Endodermal cell (in vitro differentiated cells): ENCODE measurements around the gene SLC1A7. TPM values are rescaled to one million over a fixed set of nuclear protein-coding genes. Genes with fewer than 3 reads are reported as not detected.

ENCODE experiments used
- DNase-seq: peaks from one replicate; pipeline ENCODE4 v3.0.0-alpha.2; 2017
- H3K27ac ChIP-seq: 2 replicates; pipeline ENCODE4 v1.5.1; 2013; ENCODE audit warnings: mild to moderate bottlenecking, low read depth, low read length, moderate library complexity
- H3K27me3 ChIP-seq: 2 replicates; pipeline ENCODE4 v1.6.1; 2013; ENCODE audit warnings: mild to moderate bottlenecking, low read length, moderate library complexity; ENCODE audit not compliant: insufficient read depth, control insufficient read depth, poor library complexity, severe bottlenecking
- H3K36me3 ChIP-seq: 2 replicates; pipeline ENCODE4 v1.7.0; 2013; ENCODE audit warnings: mild to moderate bottlenecking, low read length, moderate library complexity; ENCODE audit not compliant: control insufficient read depth, insufficient read depth
- H3K4me1 ChIP-seq: one replicate; pipeline ENCODE4 v1.7.0; 2013; ENCODE audit warnings: low read length; ENCODE audit not compliant: control insufficient read depth, insufficient read depth
- H3K4me3 ChIP-seq: 2 replicates; pipeline ENCODE4 v1.5.1; 2013; ENCODE audit warnings: mild to moderate bottlenecking, low read length, moderate library complexity
- H3K9ac ChIP-seq: 2 replicates; pipeline ENCODE4 v1.6.1; 2013; ENCODE audit warnings: mild to moderate bottlenecking, low read length, moderate library complexity; ENCODE audit not compliant: poor library complexity, severe bottlenecking; ENCODE audit errors: extremely low read depth
- H3K9me3 ChIP-seq: 2 replicates; pipeline ENCODE4 v1.6.1; 2013; ENCODE audit warnings: mild to moderate bottlenecking, low read length, moderate library complexity; ENCODE audit not compliant: control insufficient read depth
- H3K27ac Mint-ChIP-seq: 2 replicates; pipeline ENCODE4 v1.8.0; 2020; ENCODE audit warnings: mixed read lengths
- H3K27me3 Mint-ChIP-seq: 2 replicates; pipeline ENCODE4 v1.8.0; 2021; ENCODE audit warnings: mild to moderate bottlenecking, mixed read lengths; ENCODE audit not compliant: insufficient read depth
- H3K36me3 Mint-ChIP-seq: 2 replicates; pipeline ENCODE4 v1.8.0; 2020; ENCODE audit warnings: low read depth, mixed read lengths
- H3K4me1 Mint-ChIP-seq: 2 replicates; pipeline ENCODE4 v1.8.0; 2020; ENCODE audit warnings: mixed read lengths
- H3K4me3 Mint-ChIP-seq: 2 replicates; pipeline ENCODE4 v1.8.0; 2020; ENCODE audit warnings: mild to moderate bottlenecking, moderate library complexity, mixed read lengths
- H3K9me3 Mint-ChIP-seq: 2 replicates; pipeline ENCODE4 v1.8.0; 2020; ENCODE audit warnings: mild to moderate bottlenecking, mixed read lengths
- WGBS, 2 experiments: methylation state at CpG; one replicate each; pipeline versions ENCODE4 v1.1.5 to v1.1.7; 2013; ENCODE audit warnings: missing lambda C conversion rate in 2 of 2, mixed read lengths in 1 of 2; ENCODE audit not compliant: insufficient coverage in 1 of 2, insufficient read length in 1 of 2; 5-methylcytosine and 5-hydroxymethylcytosine counted together
- total RNA-seq, 2 donors: library from RNA; stranded (reverse); fragmentation: NEBNext Ultra II Directional in 1 of 2; extraction: Animal tissue kit (Norgen Biotek cat#: 25700) in 1 of 2; gene quantifications; 2 replicates in 1 of 2; 3 replicates in 1 of 2; pipeline ENCODE4 v1.2.1, GENCODE V29; 2021
- TF ChIP-seq, protein P1 (sequence below): fragments of 200-600 bp; sonication (generic); conservative IDR thresholded peaks from 2 replicates; pipeline ENCODE4 v1.5.0; 2021; ENCODE audit warnings: antibody characterized with exemption, mild to moderate bottlenecking

SLC1A7 gene
- total RNA-seq, 2 donors from 2014 or later, result 1.7 to 2.3 TPM

DNA sequence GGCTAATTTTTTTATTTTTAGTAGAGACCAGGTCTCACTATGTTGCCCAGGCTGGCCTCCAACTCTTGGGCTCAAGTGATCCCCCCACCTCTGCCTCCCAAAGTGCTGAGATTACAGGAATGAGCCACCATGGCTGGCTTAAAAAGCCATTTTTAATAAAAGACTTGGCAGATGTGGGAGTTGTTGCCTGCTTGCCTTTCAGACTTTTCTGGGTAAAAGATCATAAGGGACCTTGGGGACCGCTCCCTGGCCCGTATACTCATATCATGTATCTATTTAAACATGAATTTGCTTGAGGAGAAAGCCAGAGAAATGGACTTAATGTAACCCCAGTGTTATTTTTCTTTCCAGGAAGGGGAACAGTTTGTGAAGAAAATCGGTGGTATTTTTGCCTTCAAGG is 103.9 kb downstream of the SLC1A7 start:
- TF ChIP-seq, protein P1, sequence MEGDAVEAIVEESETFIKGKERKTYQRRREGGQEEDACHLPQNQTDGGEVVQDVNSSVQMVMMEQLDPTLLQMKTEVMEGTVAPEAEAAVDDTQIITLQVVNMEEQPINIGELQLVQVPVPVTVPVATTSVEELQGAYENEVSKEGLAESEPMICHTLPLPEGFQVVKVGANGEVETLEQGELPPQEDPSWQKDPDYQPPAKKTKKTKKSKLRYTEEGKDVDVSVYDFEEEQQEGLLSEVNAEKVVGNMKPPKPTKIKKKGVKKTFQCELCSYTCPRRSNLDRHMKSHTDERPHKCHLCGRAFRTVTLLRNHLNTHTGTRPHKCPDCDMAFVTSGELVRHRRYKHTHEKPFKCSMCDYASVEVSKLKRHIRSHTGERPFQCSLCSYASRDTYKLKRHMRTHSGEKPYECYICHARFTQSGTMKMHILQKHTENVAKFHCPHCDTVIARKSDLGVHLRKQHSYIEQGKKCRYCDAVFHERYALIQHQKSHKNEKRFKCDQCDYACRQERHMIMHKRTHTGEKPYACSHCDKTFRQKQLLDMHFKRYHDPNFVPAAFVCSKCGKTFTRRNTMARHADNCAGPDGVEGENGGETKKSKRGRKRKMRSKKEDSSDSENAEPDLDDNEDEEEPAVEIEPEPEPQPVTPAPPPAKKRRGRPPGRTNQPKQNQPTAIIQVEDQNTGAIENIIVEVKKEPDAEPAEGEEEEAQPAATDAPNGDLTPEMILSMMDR, result no peak
- DNase-seq, result no peak
- WGBS, 2 experiments, result 92 to 96% methylated on average over 1 to 3 of the region's 3 CpGs
- Histone ChIP-seq H3K36me3 (peaks cover 5% of the 10 kb centered on the region), H3K27ac (no peak overlapping the region), H3K4me1 (no peaks in the 10 kb centered on the region), H3K9me3 (no peaks in the 10 kb centered on the region), H3K9ac (no peak overlapping the region), H3K4me3 (no peak overlapping the region), H3K27me3 (no peaks in the 10 kb centered on the region)
- Mint-ChIP-seq H3K27me3 (no peaks in the 10 kb centered on the region), H3K36me3 (peaks cover 21% of the 10 kb centered on the region), H3K9me3 (no peaks in the 10 kb centered on the region), H3K27ac (no peak overlapping the region), H3K4me1 (no peaks in the 10 kb centered on the region), H3K4me3 (no peak overlapping the region)

Other genes starting within 250 kb of the SLC1A7 start
- 100 to 1,000 TPM in 1 of 2 donors, 10 to 100 TPM in 1; 71.5 to 111 TPM for gene ECHDC2, start 220.9 kb downstream of the SLC1A7 start, total RNA-seq
- gene SCP2, start 215.4 kb downstream of the SLC1A7 start, total RNA-seq, result 10 to 100 TPM; 69.3 to 99.4 TPM
- 1 to 10 TPM; 3.0 to 3.6 TPM for gene PODN, start 80.4 kb downstream of the SLC1A7 start, total RNA-seq
- 10 to 100 TPM; 28.7 to 31.3 TPM for gene CPT2, start 54.2 kb upstream of the SLC1A7 start, total RNA-seq
- gene CZIB, start 78.0 kb upstream of the SLC1A7 start, total RNA-seq, result 10 to 100 TPM; 64.4 to 74.2 TPM
- 10 to 100 TPM; 59.1 to 74.7 TPM for gene MAGOH, start 95.9 kb upstream of the SLC1A7 start, total RNA-seq
- 10 to 100 TPM; 29.1 to 39.6 TPM for gene LRP8, start 185.4 kb upstream of the SLC1A7 start, total RNA-seq